Cardiac fibroblast (primary cell): Measurements from ENCODE around the gene DNAI1.

Experiments used
- DNase-seq, 2 donors: peaks; one replicate each; pipeline versions ENCODE4 v3.0.0 to v3.0.0-alpha.2; 2010; ENCODE audit warnings: low read depth in 2 of 2
- H3K4me3 ChIP-seq, 2 donors: replicated peaks in 1 of 2; 1 replicate in 1 of 2; 2 replicates in 1 of 2; pipeline ENCODE4 v1.5.1; 2011; ENCODE audit warnings: low read depth in 2 of 2, low read length in 2 of 2, mild to moderate bottlenecking in 2 of 2, moderate library complexity in 1 of 2
- TF ChIP-seq, protein P1 (sequence below): IDR thresholded peaks from one replicate; pipeline ENCODE4 v1.5.1; 2011; ENCODE audit warnings: low read depth, mild to moderate bottlenecking, low read length, inconsistent platforms

DNAI1 gene

DNA sequence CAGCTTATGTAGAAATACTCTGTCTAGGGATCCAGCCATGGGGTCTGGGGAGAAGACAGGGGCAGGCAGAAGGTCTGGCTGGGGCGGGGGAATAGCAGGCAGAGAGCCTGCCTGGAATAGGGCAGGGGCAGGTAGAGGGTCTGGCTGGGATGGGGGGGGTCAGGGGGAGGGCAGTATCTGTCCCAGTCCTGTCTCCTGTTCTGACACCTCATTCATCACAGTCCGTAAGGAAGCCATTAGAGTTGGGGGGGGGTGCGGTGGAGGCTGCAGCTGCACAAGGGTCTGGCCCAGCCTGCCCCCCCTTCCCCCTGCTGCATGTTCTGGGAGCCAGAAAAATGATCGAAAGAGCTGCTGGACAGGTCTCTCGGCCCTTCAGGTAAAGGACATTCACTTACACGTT is 98.3 kb downstream of the DNAI1 start:
- TF ChIP-seq, protein P1, sequence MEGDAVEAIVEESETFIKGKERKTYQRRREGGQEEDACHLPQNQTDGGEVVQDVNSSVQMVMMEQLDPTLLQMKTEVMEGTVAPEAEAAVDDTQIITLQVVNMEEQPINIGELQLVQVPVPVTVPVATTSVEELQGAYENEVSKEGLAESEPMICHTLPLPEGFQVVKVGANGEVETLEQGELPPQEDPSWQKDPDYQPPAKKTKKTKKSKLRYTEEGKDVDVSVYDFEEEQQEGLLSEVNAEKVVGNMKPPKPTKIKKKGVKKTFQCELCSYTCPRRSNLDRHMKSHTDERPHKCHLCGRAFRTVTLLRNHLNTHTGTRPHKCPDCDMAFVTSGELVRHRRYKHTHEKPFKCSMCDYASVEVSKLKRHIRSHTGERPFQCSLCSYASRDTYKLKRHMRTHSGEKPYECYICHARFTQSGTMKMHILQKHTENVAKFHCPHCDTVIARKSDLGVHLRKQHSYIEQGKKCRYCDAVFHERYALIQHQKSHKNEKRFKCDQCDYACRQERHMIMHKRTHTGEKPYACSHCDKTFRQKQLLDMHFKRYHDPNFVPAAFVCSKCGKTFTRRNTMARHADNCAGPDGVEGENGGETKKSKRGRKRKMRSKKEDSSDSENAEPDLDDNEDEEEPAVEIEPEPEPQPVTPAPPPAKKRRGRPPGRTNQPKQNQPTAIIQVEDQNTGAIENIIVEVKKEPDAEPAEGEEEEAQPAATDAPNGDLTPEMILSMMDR = no peak
- H3K4me3 ChIP-seq = no peak overlapping the region
- no peak for DNase-seq

DNA sequence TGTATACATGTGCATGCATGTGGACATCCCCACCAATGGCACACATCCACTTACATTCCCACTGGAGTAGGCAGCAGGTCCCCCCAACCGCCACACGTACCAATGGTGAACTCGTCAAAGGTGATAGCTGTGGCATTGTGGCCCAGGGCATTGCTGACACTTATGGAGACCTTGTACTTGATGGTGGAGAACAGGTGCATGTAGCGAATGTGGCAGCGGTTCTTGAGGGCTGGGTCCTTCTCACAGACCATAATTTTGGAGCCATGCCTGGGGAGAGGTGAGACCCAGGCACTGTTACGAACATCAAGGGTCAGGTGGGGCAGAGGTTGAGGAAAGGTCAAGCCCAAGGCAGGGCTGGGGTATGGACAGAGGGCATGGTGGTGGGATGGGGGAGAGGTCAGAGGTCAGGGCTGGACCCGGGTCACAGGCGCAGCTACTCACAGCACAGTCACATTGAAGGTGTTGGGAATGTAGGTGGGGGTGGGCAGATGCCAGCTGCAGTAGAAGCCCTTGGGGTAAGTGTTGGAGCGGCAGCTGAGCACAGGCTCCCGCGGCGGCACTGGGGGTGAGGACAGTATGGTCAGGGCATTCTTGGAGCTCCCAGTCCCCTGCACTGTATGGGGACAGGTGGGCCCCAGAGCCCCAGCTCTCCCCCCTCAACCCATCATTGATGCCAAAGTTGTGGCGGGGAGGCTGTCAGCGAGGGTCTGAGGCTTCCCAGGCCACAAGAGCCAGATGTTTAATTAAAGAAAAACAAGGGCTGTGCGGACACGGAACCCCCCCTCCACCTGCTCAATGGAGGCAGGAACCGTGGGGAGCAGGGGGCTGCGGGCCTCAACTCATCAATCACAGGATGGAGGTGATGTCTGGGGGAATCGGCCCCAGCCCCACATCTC is 99.1 kb downstream of the DNAI1 start:
- TF ChIP-seq, protein P1 = no peak
- DNase-seq = no peak
- H3K4me3 ChIP-seq = no peak overlapping the region

DNA sequence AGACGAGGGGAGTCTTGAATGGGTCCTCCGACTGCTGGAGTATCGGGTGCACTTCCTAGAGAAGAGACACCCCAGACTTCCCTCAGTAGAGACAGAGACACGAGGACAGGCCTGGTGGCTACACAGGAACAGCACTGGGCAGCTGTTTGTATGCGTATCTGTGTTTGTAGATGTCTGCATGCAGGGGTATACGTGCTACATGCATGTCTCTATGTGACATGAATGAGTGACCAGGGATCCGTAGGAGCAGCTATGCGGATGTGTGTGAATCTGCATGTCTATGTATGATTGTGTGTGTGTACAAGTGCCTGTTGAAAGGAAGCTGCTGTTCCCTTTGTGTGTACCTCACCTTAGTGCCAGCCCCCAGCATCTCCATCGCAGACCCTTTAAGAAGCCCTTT is 99.8 kb downstream of the DNAI1 start:
- H3K4me3 ChIP-seq = no peak overlapping the region
- TF ChIP-seq, protein P1 = no peak
- no peak for DNase-seq

DNA sequence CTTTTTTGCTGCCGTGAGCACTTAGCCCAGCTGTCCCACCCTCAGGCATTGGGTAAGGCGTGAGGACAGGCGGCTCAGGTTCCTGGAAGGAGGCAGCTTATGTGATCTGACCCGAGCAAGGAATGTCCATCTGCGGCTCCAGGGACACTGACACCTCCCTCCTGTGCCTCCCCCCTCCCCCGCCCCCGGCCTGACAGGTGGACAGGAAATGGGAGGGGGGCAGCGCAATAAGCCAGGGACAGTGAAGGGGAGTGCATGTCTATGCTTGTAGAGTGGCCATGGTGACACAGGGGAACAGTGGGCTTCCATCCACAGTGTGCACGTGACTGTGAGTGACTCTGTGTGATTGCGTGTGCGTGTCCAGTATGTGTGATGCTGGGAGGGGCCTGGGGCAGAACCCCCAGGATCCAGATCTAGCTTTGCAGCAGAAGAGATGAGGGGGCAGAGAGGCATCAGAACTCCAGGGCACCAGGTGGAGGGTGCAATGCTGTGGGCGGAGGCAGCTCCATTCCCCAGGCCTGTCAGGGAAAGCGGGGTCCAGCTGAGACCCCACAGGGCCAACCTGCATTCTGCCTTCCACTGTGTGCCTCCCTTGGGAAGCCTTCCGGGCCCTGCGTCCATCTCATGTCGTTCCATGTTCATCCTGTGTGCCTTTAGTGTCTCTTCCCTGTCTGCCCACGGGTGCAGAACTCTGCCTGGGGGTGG is 100.5 kb downstream of the DNAI1 start:
- H3K4me3 ChIP-seq = no peak overlapping the region
- TF ChIP-seq, protein P1 = no peak
- no peak for DNase-seq

DNA sequence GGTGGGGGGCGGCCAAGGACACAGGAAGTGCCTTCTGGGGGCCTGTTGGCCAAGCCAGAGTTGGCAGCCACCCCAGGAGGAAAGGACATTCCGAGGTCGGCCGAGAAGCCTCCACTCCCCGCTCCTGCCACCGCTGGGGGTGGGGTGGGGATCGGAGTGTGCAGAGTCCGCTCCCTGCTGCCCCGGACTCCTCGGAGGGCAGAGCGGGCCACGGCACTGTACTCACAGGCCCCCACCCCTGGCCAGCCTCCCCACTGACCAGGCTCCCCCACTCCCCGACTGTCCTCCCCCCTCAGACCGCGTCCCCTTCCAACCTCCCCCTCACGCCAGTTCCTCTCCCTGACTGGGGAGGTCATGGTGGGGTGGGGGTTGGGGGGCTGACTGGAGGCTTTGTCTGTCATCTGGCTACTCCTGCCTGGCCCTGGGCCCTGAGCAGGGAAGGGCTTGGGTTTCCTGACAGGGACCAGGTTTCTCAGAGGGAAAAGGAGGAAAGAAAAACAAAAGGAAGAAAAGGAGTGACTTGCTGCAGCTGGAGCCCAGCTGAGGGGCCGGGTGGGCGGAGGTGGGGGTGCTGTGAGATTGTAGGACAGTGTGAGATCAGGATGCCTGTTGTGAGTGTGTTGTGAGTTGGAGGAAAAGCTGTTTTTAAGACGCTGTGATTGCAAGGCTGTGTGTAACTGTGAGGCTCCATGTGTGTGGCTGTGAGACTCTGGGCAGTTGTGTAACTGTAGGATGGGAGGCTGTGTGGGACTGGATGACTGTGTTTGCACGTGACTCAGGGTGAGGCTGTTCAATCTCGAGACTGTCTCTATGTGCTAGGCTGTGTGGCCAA is 101.2 kb downstream of the DNAI1 start:
- no peak overlapping the region for H3K4me3 ChIP-seq
- peak; percentile 72 to 76 for DNase-seq
- TF ChIP-seq, protein P1 = no peak

DNA sequence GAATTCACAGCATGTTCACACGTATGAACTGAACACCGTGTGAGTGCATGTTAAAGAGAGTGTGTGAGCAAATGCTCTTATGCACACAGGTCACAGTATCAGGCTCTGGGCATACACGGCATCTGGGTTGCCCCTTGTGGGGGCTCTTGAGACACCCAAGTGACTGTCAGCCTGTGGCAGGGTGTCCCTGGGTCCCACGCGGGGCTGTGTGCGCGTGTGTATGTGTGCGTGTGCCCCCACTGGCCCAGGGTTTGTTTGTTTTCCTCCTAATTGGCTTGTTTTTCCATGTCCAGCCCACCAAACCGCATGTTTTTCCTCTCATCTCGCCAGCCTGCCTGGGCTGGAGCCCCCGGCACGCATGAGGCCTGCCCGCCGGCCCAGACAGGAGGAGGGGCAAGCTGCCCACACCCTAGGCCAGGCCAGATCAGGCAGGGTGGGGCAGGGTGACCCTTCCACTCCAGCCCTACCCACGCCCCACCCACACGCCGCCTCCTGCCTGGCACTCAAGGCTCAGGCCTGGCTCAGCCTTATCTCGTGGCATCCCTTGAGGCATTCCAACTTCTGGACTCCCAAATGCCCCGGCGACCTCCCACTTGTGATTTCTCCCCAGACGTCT is 102.1 kb downstream of the DNAI1 start:
- DNase-seq = peak in 1 of 2 donors; percentile 18
- H3K4me3 ChIP-seq = no peak overlapping the region
- TF ChIP-seq, protein P1 = no peak
